H1 (cell line): Measurements from ENCODE around the gene CDCA5. TPM values are rescaled to one million over a fixed set of nuclear protein-coding genes. Genes with fewer than 3 reads are reported as not detected.

Source experiments
- TAF1 ChIP-seq: IDR thresholded peaks from 2 replicates; pipeline ENCODE4 v1.6.1; 2011; ENCODE audit warnings: mild to moderate bottlenecking, low read depth, low read length
- polyA plus RNA-seq, 7 experiments: library from polyadenylated mRNA; depleted of rRNA in 3 of 7; stranded (reverse) in 5 of 7; unstranded in 2 of 7; fragments of >200 nt in 5 of 7; fragments of 200-250 nt in 2 of 7; gene quantifications; 1 replicate in 5 of 7; 2 replicates in 1 of 7; 4 replicates in 1 of 7; pipeline versions ENCODE4 v1.2.1 to v1.2.3, GENCODE V29; 2011 to 2013; ENCODE audit warnings: missing spikeins in 2 of 7, mixed read lengths in 2 of 7
- total RNA-seq: library from RNA; stranded (reverse); fragmentation: NEBNext Ultra II Directional; extraction: Animal tissue kit (Norgen Biotek cat#: 25700); gene quantifications from 2 replicates; pipeline ENCODE4 v1.2.1, GENCODE V29; 2021

Gene CDCA5
- total and polyA plus RNA-seq, 2 of the 8 experiments (the other 6 are each of a cell fraction or from before 2014, with no cell fraction given), result 39.2 to 87.0 TPM

GRCh38 chr11:65083834-65084597, at the start of gene CDCA5, which contains the start of gene ZFPL1 (continued):
- TF ChIP-seq TAF1, result peak; percentile 87
